CD4-positive, alpha-beta T cell treated with Interleukin-10 for 1 hour (primary cell): ENCODE data around the gene TSGA10IP.

Experiments used
- DNase-seq: peaks from one replicate; pipeline ENCODE4 v3.0.0-alpha.2; 2020

The TSGA10IP gene

DNA sequence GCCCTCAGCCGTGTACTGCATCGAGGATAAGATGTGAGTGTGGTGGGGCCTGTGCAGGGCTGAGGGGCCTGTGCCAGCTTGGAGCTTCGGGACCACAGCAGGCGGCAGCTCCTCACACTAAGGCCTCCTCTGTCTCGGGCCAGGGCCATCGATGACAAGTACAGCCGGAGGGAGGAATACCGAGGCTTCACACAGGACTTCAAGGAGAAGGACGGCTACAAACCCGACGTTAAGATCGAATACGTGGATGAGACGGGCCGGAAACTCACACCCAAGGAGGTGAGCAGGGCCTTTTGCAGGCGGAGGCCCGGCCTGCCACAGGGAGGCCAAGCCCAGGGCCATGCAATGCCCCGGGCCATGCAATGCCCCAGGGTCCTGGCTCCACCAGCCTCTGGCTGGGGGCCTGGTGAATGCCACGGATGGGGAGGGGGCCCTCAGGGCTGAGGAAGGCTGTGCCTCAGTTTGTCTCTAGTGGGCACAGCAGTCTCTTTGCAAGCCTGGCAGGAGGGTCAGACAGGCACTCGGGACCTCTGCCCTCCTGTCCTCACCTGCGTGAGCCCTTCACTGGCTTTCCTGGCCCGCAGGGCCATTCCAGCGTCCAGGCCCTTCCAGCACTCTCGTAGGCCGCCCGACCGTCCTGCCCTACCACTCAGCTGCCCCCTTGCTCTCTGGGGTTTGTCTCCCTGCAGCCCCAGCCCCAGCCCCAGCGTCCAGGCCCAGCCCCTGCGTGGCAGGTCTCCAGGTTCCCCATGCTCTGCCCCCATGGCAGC lies 32.5 kb downstream of the TSGA10IP start:
- DNase-seq, result no peak

- DNase-seq, result no peak
Measured at GRCh38 chr11:65978391-65979238, 33.3 kb downstream of the TSGA10IP start.

DNA sequence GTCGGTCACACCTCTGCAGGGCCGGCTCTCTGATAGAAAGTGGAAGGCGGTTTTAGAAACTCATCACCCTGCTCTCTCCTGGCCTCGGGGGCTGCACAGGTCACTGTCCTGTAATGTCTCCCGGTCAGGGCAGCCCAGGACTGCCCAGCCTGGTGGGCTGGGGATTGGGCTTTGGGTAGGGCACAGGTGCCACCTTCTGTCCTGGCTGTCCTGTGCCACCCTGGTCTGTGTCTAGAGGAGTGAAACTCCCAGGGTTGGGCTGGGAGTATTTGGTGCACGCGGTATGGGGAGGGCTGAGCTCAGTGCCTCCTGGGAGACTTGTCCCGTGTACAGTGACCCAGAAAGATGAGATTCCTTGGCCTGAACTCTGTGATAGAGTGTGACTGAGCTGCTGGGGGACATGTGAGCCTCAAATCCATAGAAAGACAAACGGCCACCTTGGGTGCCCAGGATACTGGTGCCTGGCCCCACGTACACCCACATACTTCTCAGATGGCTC lies 34.0 kb downstream of the TSGA10IP start:
- DNase-seq, result no peak

- DNase-seq, result no peak
Measured at GRCh38 chr11:65981101-65981740, 35.9 kb downstream of the TSGA10IP start.

DNA sequence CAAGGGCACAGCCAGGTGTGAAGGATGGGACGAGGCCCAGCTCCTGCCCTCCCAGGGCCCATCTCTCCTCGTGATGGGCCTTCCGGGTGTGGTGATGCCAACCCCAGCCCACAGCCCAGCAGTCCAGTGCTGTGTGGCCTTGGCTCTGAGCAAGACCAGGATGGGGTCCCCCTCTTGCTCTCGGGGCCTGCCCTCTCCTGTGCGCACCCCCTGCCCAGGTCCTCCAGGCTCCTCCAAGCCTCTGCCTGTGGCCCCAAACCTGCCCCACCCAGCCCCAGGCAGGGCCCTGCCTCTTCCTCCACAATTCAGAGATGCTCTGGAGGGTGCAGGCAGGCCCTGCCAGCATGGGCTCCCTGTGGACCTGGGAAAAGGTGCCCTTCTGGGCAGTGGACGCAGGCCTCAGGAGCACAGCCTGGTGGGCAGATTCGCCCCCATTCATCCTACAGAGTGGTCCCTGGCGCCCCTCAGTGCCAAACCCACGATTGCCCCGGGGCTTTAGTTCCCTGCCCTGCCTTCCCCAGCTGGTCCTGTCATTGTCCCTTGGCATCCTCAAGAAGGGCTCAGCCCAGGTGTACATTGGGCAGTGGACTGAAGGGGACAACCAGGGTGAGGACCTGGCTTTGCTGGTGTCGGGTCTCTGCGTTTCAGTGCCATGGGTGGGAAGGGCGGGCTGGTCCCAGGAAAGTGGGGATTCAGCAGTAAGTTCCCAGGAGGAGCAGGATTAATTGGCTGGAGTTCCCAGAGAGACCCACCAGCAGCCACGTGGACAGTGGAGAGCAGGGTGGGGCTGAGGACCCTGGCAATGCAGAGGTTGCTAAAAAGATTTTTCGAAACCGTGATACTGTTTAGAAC lies 36.9 kb downstream of the TSGA10IP start:
- no peak for DNase-seq

- no peak for DNase-seq
Measured at GRCh38 chr11:65982824-65983588, 37.7 kb downstream of the TSGA10IP start.

GRCh38 chr11:65983589-65983987 lies 38.3 kb downstream of the TSGA10IP start:
- no peak for DNase-seq

DNA sequence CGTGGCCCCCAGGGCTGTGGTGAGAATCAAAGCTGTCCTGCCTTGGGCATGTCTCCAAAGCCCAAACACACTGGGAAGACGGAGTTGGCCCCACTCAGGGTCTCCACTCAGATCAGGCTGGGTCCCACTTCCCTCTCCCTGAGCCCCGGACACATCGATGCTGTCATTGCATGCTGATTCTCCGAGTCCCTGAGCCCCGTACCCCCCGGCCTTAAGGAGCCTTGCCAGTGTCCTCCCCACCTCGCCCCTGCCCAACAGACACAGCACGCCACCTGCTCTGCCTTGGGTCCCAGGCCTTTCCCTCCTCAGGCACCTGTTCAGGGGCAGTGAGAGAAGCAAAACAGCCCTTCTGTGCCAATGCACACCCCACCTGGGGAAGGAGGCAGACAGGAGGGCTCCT lies 42.1 kb downstream of the TSGA10IP start:
- no peak for DNase-seq

- peak; percentile 96 for DNase-seq
Measured at GRCh38 chr11:65988791-65989592, 43.7 kb downstream of the TSGA10IP start.

- no peak for DNase-seq
Measured at GRCh38 chr11:65992056-65992455, 46.8 kb downstream of the TSGA10IP start.

DNA sequence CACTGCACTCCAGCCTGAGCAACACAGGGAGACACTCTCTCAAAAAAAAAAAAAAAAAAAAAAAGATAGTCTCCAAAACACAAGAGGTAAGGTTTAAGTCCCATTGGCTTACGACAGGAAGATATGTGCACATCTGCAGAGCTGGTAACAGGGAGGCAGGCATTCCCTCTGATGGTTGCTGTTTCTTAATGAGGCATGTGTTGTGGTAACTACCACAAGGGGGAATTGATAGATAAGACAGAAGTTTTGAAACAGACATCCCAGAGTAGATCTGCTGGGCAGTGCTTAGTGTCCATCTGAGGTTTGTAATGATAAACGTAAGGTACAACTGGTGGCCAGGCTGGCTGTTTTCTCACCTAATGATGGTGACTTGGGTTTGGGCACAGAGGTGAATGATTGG lies 52.0 kb downstream of the TSGA10IP start:
- no peak for DNase-seq

GRCh38 chr11:66001942-66002647 lies 56.8 kb downstream of the TSGA10IP start, which contains the start of the genes BANF1 and EIF1AD:
Gene BANF1, plus strand, starts transcription at chr11:66002503. Its CDS starts 748 bp downstream, at chr11:66003251.
Gene EIF1AD, minus strand, starts transcription at chr11:66002157. Its CDS starts 1,768 bp downstream, at chr11:66000389.
- DNase-seq, result peak; percentile 97

DNA sequence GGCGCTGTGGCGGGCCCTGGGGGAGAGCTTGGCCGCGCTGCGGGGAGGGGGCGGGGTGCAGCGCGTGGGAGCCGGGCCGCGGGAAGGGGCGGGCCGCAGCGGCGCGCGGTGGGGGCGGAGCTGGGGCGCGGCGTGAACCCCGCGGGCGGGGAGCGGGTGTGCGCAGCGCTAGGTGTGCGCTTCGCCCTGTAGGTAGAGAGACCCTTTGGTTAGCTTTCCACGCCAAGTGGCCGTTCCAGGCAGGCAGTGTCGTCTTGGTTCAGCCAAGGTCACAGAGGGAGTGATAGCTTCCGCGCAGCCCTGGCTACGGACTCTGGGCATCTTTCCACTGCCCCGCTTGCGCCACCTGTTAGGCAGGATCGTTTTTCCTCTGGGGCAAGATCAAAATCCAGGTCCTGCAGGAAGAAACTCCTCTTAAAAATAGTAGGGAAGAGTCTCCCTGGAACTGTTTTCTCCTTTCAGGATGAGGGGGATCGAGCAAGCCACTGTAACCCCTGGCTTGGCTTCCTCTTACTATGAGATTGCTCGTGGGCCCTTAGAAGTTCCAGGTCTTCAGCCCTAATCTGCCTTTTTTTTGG lies 57.5 kb downstream of the TSGA10IP start:
- no peak for DNase-seq

DNA sequence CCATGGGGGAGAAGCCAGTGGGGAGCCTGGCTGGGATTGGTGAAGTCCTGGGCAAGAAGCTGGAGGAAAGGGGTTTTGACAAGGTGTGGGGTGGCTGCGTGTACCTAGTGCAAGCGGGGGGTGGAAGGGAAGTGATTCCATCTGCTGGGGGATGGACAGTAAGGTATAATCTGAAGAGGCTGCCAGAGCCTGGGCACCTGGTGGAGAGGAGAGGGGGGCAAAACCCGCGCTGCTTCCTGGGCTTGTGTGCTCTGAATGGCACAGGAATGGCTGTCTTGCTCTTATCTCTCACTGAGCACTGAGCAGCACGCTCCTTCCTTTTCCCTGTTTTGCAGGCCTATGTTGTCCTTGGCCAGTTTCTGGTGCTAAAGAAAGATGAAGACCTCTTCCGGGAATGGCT lies 58.0 kb downstream of the TSGA10IP start:
- no peak for DNase-seq

- no peak for DNase-seq
Measured at GRCh38 chr11:66004186-66004585, 58.9 kb downstream of the TSGA10IP start.

- no peak for DNase-seq
Measured at GRCh38 chr11:66006134-66006890, 61.0 kb downstream of the TSGA10IP start.

- DNase-seq, result no peak
Measured at GRCh38 chr11:66006891-66007176, 61.6 kb downstream of the TSGA10IP start.

DNA sequence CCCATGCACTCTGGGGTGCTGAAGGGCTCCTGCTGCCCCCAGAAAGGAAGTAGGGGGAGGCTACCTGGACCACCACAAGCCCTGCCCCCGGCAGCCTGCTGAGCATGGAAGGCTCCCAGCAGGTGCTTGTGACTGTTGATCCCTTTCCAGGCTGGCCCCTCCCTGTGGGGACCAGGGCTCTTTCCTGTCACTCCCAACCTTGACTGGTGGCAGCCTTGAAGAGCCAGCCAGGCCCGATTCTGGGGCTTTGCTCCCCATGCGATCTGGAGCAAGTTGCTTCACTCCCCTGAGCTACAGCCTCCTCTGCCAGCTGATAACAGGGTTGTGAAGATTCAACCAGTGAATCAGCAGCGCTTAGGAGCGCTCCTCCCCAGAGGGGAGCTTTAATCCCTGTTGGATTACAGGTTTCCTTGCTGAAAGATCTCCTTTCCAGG lies 61.9 kb downstream of the TSGA10IP start:
- DNase-seq, result no peak

DNA sequence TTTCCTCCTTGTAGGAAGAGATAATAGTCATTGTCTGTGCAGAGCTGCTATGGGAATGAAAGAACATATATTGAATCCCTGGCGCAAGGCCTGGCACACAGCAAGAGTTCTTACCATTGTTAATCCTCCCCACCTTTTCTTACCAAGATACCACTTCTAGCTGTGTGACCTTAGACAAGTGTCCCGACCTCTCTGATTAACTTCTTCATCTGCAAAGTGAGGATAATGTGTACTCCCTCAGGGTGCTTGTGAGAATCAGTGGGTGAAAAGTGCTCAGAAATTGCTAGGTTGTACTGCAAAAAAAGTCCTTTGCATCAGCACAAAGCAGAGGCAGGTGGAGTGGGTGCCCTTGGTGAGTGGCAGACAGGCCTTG lies 62.8 kb downstream of the TSGA10IP start:
- DNase-seq, result no peak
